Measurements from ENCODE around the gene EVA1A. TPM values are rescaled to one million over a fixed set of nuclear protein-coding genes. Genes with fewer than 3 reads are reported as not detected.

EVA1A gene
- total RNA-seq, 2 experiments from 2014 or later = not detected

DNA sequence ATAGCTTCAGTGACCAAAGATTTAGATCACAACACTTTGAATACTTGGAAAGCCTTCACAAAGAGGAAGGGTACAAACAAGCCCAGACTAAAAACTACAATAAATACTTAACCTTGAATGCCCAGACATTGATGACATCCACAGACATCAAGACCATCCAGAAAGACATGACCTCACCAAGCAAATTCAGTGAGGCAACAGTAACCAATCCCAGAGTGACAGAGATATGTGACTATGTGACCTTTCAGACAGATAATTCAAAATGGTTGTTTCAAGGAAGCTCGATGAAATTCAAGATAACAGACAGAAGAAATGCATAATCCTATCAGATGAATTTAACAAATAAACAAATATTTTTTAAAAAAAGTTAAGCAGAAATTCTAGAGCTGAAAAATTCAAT is 19.9 kb upstream of the EVA1A start:
- no peak overlapping the region for H3K27ac ChIP-seq (ENCODE audit: low read depth, low read length, poor library complexity, severe bottlenecking)
- H4K20me1 ChIP-seq (ENCODE audit: insufficient read depth, low read length) = no peaks in the 10 kb centered on the region
- DNase-seq (ENCODE audit: low spot score) = no peak
- H3K4me2 ChIP-seq (ENCODE audit: low read length) = no peak overlapping the region
- no peak overlapping the region for H2AFZ ChIP-seq (ENCODE audit: low read length)
- ChIA-PET POLR2A (no interaction called here), CTCF (ENCODE audit: unreplicated experiment) (no interaction called here)
- H3K79me2 ChIP-seq (ENCODE audit: insufficient read depth, low read depth, low read length) = no peaks in the 10 kb centered on the region
- BruUV-seq (replicated peaks) = no TSS peak
- TF ChIP-seq, protein P1, sequence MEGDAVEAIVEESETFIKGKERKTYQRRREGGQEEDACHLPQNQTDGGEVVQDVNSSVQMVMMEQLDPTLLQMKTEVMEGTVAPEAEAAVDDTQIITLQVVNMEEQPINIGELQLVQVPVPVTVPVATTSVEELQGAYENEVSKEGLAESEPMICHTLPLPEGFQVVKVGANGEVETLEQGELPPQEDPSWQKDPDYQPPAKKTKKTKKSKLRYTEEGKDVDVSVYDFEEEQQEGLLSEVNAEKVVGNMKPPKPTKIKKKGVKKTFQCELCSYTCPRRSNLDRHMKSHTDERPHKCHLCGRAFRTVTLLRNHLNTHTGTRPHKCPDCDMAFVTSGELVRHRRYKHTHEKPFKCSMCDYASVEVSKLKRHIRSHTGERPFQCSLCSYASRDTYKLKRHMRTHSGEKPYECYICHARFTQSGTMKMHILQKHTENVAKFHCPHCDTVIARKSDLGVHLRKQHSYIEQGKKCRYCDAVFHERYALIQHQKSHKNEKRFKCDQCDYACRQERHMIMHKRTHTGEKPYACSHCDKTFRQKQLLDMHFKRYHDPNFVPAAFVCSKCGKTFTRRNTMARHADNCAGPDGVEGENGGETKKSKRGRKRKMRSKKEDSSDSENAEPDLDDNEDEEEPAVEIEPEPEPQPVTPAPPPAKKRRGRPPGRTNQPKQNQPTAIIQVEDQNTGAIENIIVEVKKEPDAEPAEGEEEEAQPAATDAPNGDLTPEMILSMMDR (conservative IDR thresholded peaks at IDR 0.05; ENCODE audit: low read length) = no peak
- TF ChIP-seq EZH2phosphoT487 (IDR thresholded peaks at IDR 0.05; ENCODE audit: borderline replicate concordance, low read depth, low read length) = no peak
- H3K36me3 ChIP-seq (ENCODE audit: insufficient read depth, low read length) = no peaks in the 10 kb centered on the region
- intact Hi-C loops (cut with micrococcal nuclease; ENCODE audit: unreplicated experiment) = no loop called here
- no peaks in the 10 kb centered on the region for H3K4me1 ChIP-seq (ENCODE audit: insufficient read depth, low read length, poor library complexity, severe bottlenecking)
- H3K4me3 ChIP-seq (ENCODE audit: low read depth, low read length, poor library complexity, severe bottlenecking) = no peak overlapping the region
- H3K9me2 ChIP-seq (ENCODE audit: insufficient read depth, low read length) = no peaks in the 10 kb centered on the region
- H3K9me3 ChIP-seq (ENCODE audit: low read length) = no peaks in the 10 kb centered on the region

DNA sequence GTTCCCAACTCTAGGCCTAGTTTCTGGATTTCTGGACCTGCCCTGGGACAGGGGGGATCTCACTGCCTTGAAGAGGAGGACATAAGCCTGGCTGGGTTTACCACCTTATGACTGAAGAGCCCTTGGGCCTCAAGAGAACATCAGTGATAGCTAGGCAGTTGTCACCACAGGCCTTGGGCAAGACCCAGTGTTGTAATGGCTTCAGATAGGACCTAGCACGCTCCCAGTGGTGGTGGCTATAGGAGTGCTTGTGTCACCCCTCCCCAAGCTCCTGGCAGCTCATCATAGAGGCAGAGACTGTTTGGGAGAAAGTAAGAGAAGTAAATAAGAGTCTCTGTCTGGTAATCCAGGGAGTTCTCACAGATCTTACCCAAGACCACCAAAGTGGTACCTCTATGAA is 19.4 kb upstream of the EVA1A start:
- H3K4me1 ChIP-seq (ENCODE audit: insufficient read depth, low read length, poor library complexity, severe bottlenecking) = no peaks in the 10 kb centered on the region
- H3K9me2 ChIP-seq (ENCODE audit: insufficient read depth, low read length) = no peaks in the 10 kb centered on the region
- no peaks in the 10 kb centered on the region for H4K20me1 ChIP-seq (ENCODE audit: insufficient read depth, low read length)
- no peak overlapping the region for H2AFZ ChIP-seq (ENCODE audit: low read length)
- CTCF ChIA-PET (ENCODE audit: unreplicated experiment) = no interaction called here
- no peak overlapping the region for H3K4me2 ChIP-seq (ENCODE audit: low read length)
- H3K27ac ChIP-seq (ENCODE audit: low read depth, low read length, poor library complexity, severe bottlenecking) = no peak overlapping the region
- TF ChIP-seq EZH2phosphoT487 (IDR thresholded peaks at IDR 0.05; ENCODE audit: borderline replicate concordance, low read depth, low read length) = no peak
- TF ChIP-seq, protein P1 (conservative IDR thresholded peaks at IDR 0.05; ENCODE audit: low read length) = no peak
- no peaks in the 10 kb centered on the region for H3K9me3 ChIP-seq (ENCODE audit: low read length)
- H3K36me3 ChIP-seq (ENCODE audit: insufficient read depth, low read length) = no peaks in the 10 kb centered on the region
- BruUV-seq (replicated peaks) = no TSS peak
- intact Hi-C loops (cut with micrococcal nuclease; ENCODE audit: unreplicated experiment) = no loop called here
- DNase-seq (ENCODE audit: low spot score) = no peak
- H3K79me2 ChIP-seq (ENCODE audit: insufficient read depth, low read depth, low read length) = no peaks in the 10 kb centered on the region
- POLR2A ChIA-PET = no interaction called here
- no peak overlapping the region for H3K4me3 ChIP-seq (ENCODE audit: low read depth, low read length, poor library complexity, severe bottlenecking)

DNA sequence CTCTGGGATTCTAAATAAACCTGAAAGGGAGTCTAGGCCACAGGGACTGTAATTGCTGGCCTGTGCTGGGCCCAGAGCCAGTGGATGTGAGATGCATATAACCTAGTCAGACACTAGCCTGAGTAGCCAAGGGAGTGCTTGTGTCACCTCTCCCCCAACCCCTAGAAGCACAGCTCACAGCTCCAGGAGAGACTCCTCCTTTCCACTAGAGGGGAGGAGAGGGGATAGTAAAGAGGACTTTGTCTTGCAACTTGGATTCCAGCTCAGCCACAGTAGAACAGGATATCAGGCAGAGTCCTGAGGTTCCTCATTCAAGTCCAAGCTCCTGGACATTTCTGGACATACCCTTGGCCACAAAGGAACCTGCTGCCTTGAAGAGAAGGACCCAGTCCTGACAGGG is 18.4 kb upstream of the EVA1A start:
- Histone ChIP-seq H3K27ac (ENCODE audit: low read depth, low read length, poor library complexity, severe bottlenecking) (no peak overlapping the region), H3K79me2 (ENCODE audit: insufficient read depth, low read depth, low read length) (no peaks in the 10 kb centered on the region), H4K20me1 (ENCODE audit: insufficient read depth, low read length) (no peaks in the 10 kb centered on the region), H3K4me1 (ENCODE audit: insufficient read depth, low read length, poor library complexity, severe bottlenecking) (no peaks in the 10 kb centered on the region), H3K36me3 (ENCODE audit: insufficient read depth, low read length) (no peaks in the 10 kb centered on the region), H3K9me2 (ENCODE audit: insufficient read depth, low read length) (no peaks in the 10 kb centered on the region), H3K9me3 (ENCODE audit: low read length) (no peaks in the 10 kb centered on the region), H3K4me3 (ENCODE audit: low read depth, low read length, poor library complexity, severe bottlenecking) (no peak overlapping the region), H3K4me2 (ENCODE audit: low read length) (no peak overlapping the region), H2AFZ (ENCODE audit: low read length) (no peak overlapping the region)
- intact Hi-C loops (cut with micrococcal nuclease; ENCODE audit: unreplicated experiment) = no loop called here
- CTCF ChIA-PET (ENCODE audit: unreplicated experiment) = no interaction called here
- no peak for DNase-seq (ENCODE audit: low spot score)
- no TSS peak for BruUV-seq (replicated peaks)
- POLR2A ChIA-PET = no interaction called here
- TF ChIP-seq, protein P1 (conservative IDR thresholded peaks at IDR 0.05; ENCODE audit: low read length) = no peak
- no peak for TF ChIP-seq EZH2phosphoT487 (IDR thresholded peaks at IDR 0.05; ENCODE audit: borderline replicate concordance, low read depth, low read length)
